Measurements from ENCODE around the gene DDX27. TPM values are rescaled to one million over a fixed set of nuclear protein-coding genes. Genes with fewer than 3 reads are reported as not detected.
A peak's percentile ranks its signal among the peaks of the same experiment; 100 is the strongest.
"Not testable (repeated sequence)": the region's sequence is repeated elsewhere in the genome, so short reads cannot be mapped to it uniquely, and the experiment has no call there.

The DDX27 gene, protein sequence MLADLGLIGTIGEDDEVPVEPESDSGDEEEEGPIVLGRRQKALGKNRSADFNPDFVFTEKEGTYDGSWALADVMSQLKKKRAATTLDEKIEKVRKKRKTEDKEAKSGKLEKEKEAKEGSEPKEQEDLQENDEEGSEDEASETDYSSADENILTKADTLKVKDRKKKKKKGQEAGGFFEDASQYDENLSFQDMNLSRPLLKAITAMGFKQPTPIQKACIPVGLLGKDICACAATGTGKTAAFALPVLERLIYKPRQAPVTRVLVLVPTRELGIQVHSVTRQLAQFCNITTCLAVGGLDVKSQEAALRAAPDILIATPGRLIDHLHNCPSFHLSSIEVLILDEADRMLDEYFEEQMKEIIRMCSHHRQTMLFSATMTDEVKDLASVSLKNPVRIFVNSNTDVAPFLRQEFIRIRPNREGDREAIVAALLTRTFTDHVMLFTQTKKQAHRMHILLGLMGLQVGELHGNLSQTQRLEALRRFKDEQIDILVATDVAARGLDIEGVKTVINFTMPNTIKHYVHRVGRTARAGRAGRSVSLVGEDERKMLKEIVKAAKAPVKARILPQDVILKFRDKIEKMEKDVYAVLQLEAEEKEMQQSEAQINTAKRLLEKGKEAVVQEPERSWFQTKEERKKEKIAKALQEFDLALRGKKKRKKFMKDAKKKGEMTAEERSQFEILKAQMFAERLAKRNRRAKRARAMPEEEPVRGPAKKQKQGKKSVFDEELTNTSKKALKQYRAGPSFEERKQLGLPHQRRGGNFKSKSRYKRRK
- 53.3 and 54.6 TPM in 2 replicates for total RNA-seq (2014; rRNA removed; shearing (Covaris generic))

DNA sequence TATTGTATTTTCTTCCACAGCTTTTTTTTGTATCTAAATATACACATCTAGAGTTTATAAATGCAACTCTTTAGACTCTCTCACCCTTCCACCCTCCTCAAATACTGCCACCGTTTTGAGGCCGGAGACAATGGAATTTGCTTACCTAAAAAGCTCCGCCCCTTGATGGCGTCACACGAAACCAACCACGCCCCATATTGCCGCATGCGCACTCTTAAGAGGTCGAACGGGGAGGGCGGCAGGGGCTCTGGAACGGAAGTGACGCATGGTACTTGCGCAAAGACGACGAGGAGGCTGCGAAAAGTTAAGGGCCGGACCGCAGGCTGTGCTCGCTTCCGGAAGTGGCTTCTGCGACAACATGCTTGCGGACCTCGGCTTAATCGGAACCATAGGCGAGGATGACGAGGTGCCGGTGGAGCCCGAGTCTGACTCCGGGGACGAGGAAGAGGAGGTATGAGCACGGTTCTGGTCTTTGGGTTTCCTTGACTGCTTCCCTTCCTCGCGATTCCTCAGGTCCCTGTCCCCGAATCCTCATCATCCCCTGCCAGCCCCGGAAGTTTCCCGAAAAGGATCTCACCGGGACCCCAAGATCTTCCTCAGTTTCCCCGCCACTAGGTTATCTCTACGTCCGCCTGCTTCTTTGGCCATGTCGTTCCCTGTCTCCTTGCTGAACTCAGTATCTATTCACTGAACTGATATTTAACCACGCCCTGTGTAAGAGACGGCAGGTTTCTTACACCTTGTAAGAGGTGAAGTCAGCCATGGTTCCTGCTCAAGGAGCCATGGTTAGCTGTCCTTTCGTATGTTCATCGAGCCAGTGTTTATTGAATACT is at the start of gene DDX27:
Gene DDX27, plus strand, starts transcription at position 326 of the 833 bp plus-strand sequence. Its CDS starts 33 bp downstream, at position 359.
- Histone ChIP-seq H3K4me3 (ENCODE audit: insufficient read depth, low read depth, low read length) (peak within 1 kb of the TSS; percentile 82), H3K27me3 (ENCODE audit: control insufficient read depth, insufficient read depth, low read length) (no peaks in the 10 kb centered on the region), H3K36me3 (replicated peaks; ENCODE audit: control insufficient read depth, insufficient read depth, low read length) (peaks cover 14% of the 10 kb centered on the region)
- DNase-seq: peak; percentile 95

GRCh38 chr20:49169547-49169946 is 49.7 kb upstream of the DDX27 start:
- DNase-seq: no peak
- Histone ChIP-seq H3K27me3 (ENCODE audit: control insufficient read depth, insufficient read depth, low read length) (no peaks in the 10 kb centered on the region), H3K4me3 (ENCODE audit: insufficient read depth, low read depth, low read length) (no peak overlapping the region), H3K36me3 (replicated peaks; ENCODE audit: control insufficient read depth, insufficient read depth, low read length) (peaks cover 2% of the 10 kb centered on the region)

DNA sequence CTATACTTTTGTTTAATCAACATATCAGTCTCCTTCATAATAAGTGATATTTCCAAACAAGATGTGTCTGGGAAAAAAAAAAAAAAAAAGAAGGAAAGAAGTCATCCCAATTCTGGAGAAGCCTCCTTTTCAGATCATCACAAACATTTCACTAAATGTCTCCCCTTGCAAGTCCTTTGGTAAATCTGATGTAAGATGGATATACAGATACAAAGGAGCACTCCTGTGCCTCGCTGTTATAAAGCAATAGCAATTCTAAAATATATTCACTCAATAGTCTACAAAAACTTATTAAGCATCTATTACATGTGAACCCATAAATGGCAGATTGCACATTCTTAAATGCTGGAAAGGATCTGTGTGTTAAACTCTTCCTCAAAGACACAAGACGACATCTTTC is 48.5 kb upstream of the DDX27 start:
- Histone ChIP-seq H3K27me3 (ENCODE audit: control insufficient read depth, insufficient read depth, low read length) (no peaks in the 10 kb centered on the region), H3K4me3 (ENCODE audit: insufficient read depth, low read depth, low read length) (no peak overlapping the region), H3K36me3 (replicated peaks; ENCODE audit: control insufficient read depth, insufficient read depth, low read length) (peaks cover 2% of the 10 kb centered on the region)
- no peak for DNase-seq

DNA sequence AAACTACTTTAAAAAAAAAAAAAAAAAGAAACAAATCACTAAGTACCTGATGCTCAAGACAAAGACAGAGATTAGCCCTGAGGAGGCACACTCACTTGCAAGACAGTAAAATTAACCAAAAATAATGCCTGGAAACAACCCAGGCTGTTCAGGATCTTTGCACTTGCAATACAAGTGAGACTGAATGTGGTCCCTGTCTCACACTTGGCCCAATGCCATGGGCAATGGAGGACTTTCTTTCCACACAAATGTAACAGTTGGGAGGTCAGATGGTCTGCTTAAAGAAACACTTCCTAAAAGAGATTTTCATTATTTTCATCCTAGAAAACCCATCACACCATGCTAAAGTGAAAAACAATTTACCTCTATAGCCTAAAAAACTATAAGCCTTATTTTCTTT is 47.3 kb upstream of the DDX27 start:
- no peaks in the 10 kb centered on the region; the same call in 1 of the 2 replicates for H3K36me3 ChIP-seq (replicated peaks; ENCODE audit: control insufficient read depth, insufficient read depth, low read length)
- H3K4me3 ChIP-seq (ENCODE audit: insufficient read depth, low read depth, low read length): no peak overlapping the region
- H3K27me3 ChIP-seq (ENCODE audit: control insufficient read depth, insufficient read depth, low read length): no peaks in the 10 kb centered on the region
- DNase-seq: no peak

DNA sequence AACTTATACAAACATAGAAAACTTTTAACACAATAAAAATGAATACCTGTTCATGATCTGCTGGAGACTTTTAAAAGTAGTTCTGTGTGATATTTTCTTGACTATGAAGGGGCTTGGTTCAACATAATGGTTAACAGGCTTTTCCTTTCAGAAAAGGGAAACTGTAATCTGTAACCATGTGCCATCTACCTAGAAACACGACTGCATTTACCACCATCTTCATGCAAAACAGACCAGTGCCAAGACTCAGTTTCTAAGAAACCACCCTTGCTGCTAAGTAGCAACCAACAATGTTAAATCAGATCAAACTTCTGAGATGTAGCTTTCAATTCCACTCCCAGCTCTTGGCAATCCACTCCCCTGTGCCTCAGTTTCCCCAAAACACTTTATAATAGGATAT is 46.8 kb upstream of the DDX27 start:
- Histone ChIP-seq H3K27me3 (ENCODE audit: control insufficient read depth, insufficient read depth, low read length) (no peaks in the 10 kb centered on the region), H3K36me3 (replicated peaks; ENCODE audit: control insufficient read depth, insufficient read depth, low read length) (no peaks in the 10 kb centered on the region; the same call in 1 of the 2 replicates), H3K4me3 (ENCODE audit: insufficient read depth, low read depth, low read length) (no peak overlapping the region)
- DNase-seq: no peak

DNA sequence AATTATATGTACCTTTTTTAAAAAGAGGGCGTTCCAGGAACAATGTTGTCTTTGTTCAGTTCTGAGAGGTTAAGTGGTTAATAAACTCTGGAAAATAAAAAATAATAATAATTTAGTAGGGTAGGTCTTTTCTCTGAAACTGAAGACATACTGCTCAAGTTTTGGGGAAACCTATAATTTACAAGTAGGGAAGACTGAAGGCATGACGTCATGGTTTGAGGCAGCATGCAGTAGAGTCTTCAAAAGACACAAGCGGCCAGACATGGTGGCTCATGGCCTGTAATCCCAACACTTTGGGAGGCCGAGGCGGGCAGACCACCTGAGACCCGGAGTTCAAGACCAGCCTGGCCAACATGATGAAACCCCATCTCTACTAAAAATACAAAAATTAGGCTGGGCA is 45.0 kb upstream of the DDX27 start:
- Histone ChIP-seq H3K27me3 (ENCODE audit: control insufficient read depth, insufficient read depth, low read length) (no peaks in the 10 kb centered on the region), H3K4me3 (ENCODE audit: insufficient read depth, low read depth, low read length) (no peak overlapping the region), H3K36me3 (replicated peaks; ENCODE audit: control insufficient read depth, insufficient read depth, low read length) (no peaks in the 10 kb centered on the region; the same call in 1 of the 2 replicates)
- no peak for DNase-seq

DNA sequence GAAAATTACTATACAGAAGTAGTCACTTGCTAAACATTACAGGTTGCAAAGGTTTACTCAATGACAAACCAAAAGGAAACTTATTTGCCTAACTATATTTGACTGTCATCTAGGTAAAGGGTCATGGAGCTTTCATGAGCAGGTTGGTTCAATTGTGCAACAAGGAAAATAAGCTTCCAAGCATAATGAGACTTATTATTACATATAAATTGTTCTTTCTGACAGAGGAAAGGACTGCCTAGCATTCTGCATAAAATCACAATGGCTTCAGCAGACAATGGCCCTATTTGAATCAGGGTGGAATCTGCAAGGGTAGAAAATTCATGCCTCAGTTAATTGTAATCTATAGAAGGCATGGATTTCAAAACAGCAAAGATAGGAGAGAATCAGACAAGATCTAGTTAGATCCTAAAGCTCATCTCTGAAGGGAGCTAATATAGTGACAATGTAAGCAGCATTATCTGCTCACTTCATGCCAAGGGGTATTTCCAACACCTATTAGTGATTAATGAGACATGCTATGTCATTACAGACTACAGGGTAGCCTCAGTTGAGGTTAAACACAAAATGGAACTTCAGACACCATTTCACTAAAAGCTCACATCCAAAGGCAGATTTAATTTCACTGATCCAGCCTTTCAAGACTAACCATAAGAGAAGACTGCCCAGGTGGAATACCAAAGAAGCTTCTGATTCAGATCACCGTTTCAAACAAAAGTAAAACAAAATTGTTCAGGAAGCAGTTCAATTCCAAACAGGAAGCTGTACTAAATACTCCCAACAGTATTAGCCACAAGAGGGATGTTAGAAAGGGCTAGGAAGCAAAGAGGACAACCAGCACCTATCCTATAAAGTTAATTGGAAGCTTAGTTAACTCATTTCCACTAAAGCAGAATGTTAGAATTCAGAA is 39.6 kb upstream of the DDX27 start:
- no peak for DNase-seq
- Histone ChIP-seq H3K4me3 (ENCODE audit: insufficient read depth, low read depth, low read length) (no peak overlapping the region), H3K27me3 (ENCODE audit: control insufficient read depth, insufficient read depth, low read length) (no peaks in the 10 kb centered on the region), H3K36me3 (replicated peaks; ENCODE audit: control insufficient read depth, insufficient read depth, low read length) (no peaks in the 10 kb centered on the region)

- Histone ChIP-seq H3K27me3 (ENCODE audit: control insufficient read depth, insufficient read depth, low read length) (no peaks in the 10 kb centered on the region), H3K4me3 (ENCODE audit: insufficient read depth, low read depth, low read length) (no peak overlapping the region), H3K36me3 (replicated peaks; ENCODE audit: control insufficient read depth, insufficient read depth, low read length) (no peaks in the 10 kb centered on the region)
- DNase-seq: no peak
These were observed 37.8 kb upstream of the DDX27 start for GRCh38 chr20:49181265-49181877.

- Histone ChIP-seq H3K27me3 (ENCODE audit: control insufficient read depth, insufficient read depth, low read length) (no peaks in the 10 kb centered on the region), H3K4me3 (ENCODE audit: insufficient read depth, low read depth, low read length) (no peak overlapping the region), H3K36me3 (replicated peaks; ENCODE audit: control insufficient read depth, insufficient read depth, low read length) (no peaks in the 10 kb centered on the region)
- DNase-seq: no peak
These were observed 35.8 kb upstream of the DDX27 start for GRCh38 chr20:49183444-49183843.

DNA sequence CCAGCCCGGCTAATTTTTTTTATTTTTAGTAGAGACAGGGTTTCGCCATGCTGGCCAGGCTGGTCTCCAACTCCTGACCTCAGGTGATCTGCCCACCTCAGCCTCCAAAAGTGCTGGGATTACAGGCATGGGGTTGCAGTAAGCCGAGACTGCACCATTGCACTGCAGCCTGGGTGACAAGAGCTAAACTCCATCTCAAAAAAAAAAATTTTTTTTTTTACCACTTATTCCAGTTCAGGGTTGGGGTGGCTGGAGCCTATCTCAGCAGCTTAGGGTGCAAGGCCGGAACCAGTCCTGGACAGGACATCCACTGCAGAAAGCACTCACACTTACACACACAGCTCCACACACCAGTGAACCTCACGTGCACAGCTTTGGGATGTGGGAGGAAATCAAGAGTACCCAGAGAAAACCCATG is 35.1 kb upstream of the DDX27 start:
- not testable (repeated sequence) for H3K4me3 ChIP-seq (ENCODE audit: insufficient read depth, low read depth, low read length); H3K27me3 ChIP-seq (ENCODE audit: control insufficient read depth, insufficient read depth, low read length); H3K36me3 ChIP-seq (replicated peaks; ENCODE audit: control insufficient read depth, insufficient read depth, low read length); DNase-seq

DNA sequence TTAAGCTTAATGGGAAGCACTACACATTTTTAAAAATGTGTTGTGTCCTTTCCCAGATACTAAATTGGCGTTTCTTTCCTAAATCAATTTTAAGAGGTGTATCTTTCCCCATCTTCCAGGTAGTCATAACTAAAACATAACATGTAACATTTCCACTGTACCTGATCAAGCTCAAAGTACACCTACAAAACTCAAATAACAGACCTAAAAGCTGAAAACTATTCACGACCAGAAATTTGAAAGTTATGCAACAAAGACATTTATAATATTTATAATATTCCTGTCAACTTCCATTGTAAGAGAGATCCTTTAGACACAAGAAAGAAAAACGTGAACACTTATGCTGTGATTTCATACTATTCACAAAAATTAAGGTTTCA is 34.5 kb upstream of the DDX27 start:
- Histone ChIP-seq H3K36me3 (replicated peaks; ENCODE audit: control insufficient read depth, insufficient read depth, low read length) (no peaks in the 10 kb centered on the region), H3K27me3 (ENCODE audit: control insufficient read depth, insufficient read depth, low read length) (no peaks in the 10 kb centered on the region), H3K4me3 (ENCODE audit: insufficient read depth, low read depth, low read length) (no peak overlapping the region)
- no peak for DNase-seq

GRCh38 chr20:49185071-49185761 is 34.0 kb upstream of the DDX27 start:
- no peak for DNase-seq
- no peaks in the 10 kb centered on the region for H3K36me3 ChIP-seq (replicated peaks; ENCODE audit: control insufficient read depth, insufficient read depth, low read length)
- no peak overlapping the region for H3K4me3 ChIP-seq (ENCODE audit: insufficient read depth, low read depth, low read length)
- H3K27me3 ChIP-seq (ENCODE audit: control insufficient read depth, insufficient read depth, low read length): no peaks in the 10 kb centered on the region

All from H7 (cell line).